ENCODE measurements around the gene PCDHGA1.

GRCh38 chr5:141402553-141403243 lies 72.4 kb downstream of the PCDHGA1 start, which contains the start of gene PCDHGA9:
- TF ChIP-seq CTCF (tag by site-specific recombination; IDR thresholded peaks at IDR 0.05) (no peak), YY1 (tag by site-specific recombination; IDR thresholded peaks at IDR 0.05) (no peak), ZBTB17 (tag by site-specific recombination; IDR thresholded peaks at IDR 0.05) (no peak), ZNF133 (tag by site-specific recombination; IDR thresholded peaks at IDR 0.05) (no peak), ZNF544 (tag by site-specific recombination; IDR thresholded peaks at IDR 0.05) (no peak), REST (tag by site-specific recombination; IDR thresholded peaks at IDR 0.05) (no peak), ZNF639 (tag by site-specific recombination; IDR thresholded peaks at IDR 0.05) (no peak), ZNF660 (tag by site-specific recombination; IDR thresholded peaks at IDR 0.05) (no peak), TRIM28 (IDR thresholded peaks at IDR 0.05; ENCODE audit: borderline replicate concordance, low read length) (no peak)
